IMR-90 (cell line): ENCODE measurements around the gene TLR9. TPM values are rescaled to one million over a fixed set of nuclear protein-coding genes. Genes with fewer than 3 reads are reported as not detected.

Experiments used
- ATAC-seq: fragments of 200-7000 bp; cut with Tn5 transposase; 2 replicates; pipeline ENCODE4 v1.9.1; 2020; ENCODE audit warnings: low read depth, mild to moderate bottlenecking, moderate library complexity
- BruUV-seq: library from RNA; stranded (reverse); fragments of 400-500 nt; replicated peaks from 2 replicates; lab custom pipeline; 2021; lab: Mats Ljungman, UMichigan
- CTCF ChIA-PET: fragments of 300-600 bp; formaldehyde crosslinking; extraction: SDS; loops from one replicate; lab custom pipeline; 2021; ENCODE audit warnings: antibody characterized with exemption; lab: Yijun Ruan, JAX
- POLR2A ChIA-PET: fragments of 300-600 bp; sonication (Branson Sonifier 250); formaldehyde crosslinking; loops from one replicate; lab custom pipeline; 2022; ENCODE audit warnings: antibody characterized with exemption; ENCODE audit not compliant: unreplicated experiment; lab: Charles Lee
- DNase-seq: peaks from one replicate; pipeline ENCODE4 v3.0.0; 2013
- H2AFZ ChIP-seq: replicated peaks from 2 replicates; pipeline ENCODE3; 2013; ENCODE audit warnings: low read length, mild to moderate bottlenecking; ENCODE audit not compliant: poor library complexity
- H2AK5ac ChIP-seq: 2 replicates; pipeline ENCODE4 v1.6.1; 2013; ENCODE audit warnings: low read depth, low read length, inconsistent platforms
- H2AK9ac ChIP-seq: replicated peaks from 2 replicates; pipeline ENCODE3; 2013; ENCODE audit warnings: mild to moderate bottlenecking, low read depth, low read length, moderate library complexity; ENCODE audit not compliant: poor library complexity
- H2BK120ac ChIP-seq: 2 replicates; pipeline ENCODE4 v1.6.1; 2013; ENCODE audit warnings: low read depth, low read length, inconsistent platforms
- H2BK15ac ChIP-seq: 3 replicates; pipeline ENCODE4 v1.6.1; 2013; ENCODE audit warnings: low read depth, low read length, inconsistent platforms
- H2BK20ac ChIP-seq: 2 replicates; pipeline ENCODE4 v1.6.1; 2013; ENCODE audit warnings: low read depth, mild to moderate bottlenecking, inconsistent platforms, low read length, moderate library complexity
- H2BK5ac ChIP-seq: 2 replicates; pipeline ENCODE4 v1.6.1; 2013; ENCODE audit warnings: mild to moderate bottlenecking, low read depth, low read length, inconsistent platforms; ENCODE audit not compliant: poor library complexity, severe bottlenecking
- H3K14ac ChIP-seq: replicated peaks from 2 replicates; pipeline ENCODE4 v1.6.1; 2013; ENCODE audit warnings: low read depth, low read length, inconsistent platforms
- H3K18ac ChIP-seq: 2 replicates; pipeline ENCODE4 v1.6.1; 2013; ENCODE audit warnings: low read depth, low read length, control low read depth
- H3K23ac ChIP-seq: 2 replicates; pipeline ENCODE4 v1.6.1; 2013; ENCODE audit warnings: low read depth, low read length, inconsistent platforms
- H3K27ac ChIP-seq: 2 replicates; pipeline ENCODE4 v1.5.1; 2013; ENCODE audit warnings: mild to moderate bottlenecking, control low read depth, low read length; ENCODE audit not compliant: insufficient read depth
- H3K27me3 ChIP-seq: 2 replicates; pipeline ENCODE4 v1.6.1; 2013; ENCODE audit warnings: low read length; ENCODE audit not compliant: control insufficient read depth, insufficient read depth
- H3K36me3 ChIP-seq: 2 replicates; pipeline ENCODE4 v1.6.1; 2013; ENCODE audit warnings: low read length, mixed read lengths; ENCODE audit not compliant: control insufficient read depth, insufficient read depth
- H3K4ac ChIP-seq: 2 replicates; pipeline ENCODE4 v1.6.1; 2013; ENCODE audit warnings: low read depth, low read length, inconsistent platforms
- H3K4me1 ChIP-seq: 2 replicates; pipeline ENCODE4 v1.6.1; 2013; ENCODE audit warnings: low read length, mixed read lengths; ENCODE audit not compliant: control insufficient read depth, insufficient read depth
- H3K4me2 ChIP-seq: 2 replicates; pipeline ENCODE4 v1.6.1; 2013; ENCODE audit warnings: low read depth, mild to moderate bottlenecking, control low read depth, low read length, moderate library complexity
- H3K4me3 ChIP-seq: 2 replicates; pipeline ENCODE4 v1.5.1; 2013; ENCODE audit warnings: low read depth, mild to moderate bottlenecking, control low read depth, low read length, moderate library complexity; ENCODE audit not compliant: insufficient read depth
- H3K56ac ChIP-seq: 2 replicates; pipeline ENCODE4 v1.6.1; 2013; ENCODE audit warnings: low read length, inconsistent platforms; ENCODE audit not compliant: insufficient read depth; ENCODE audit errors: extremely low read depth
- H3K79me1 ChIP-seq, 2 experiments: 2 replicates each; pipeline ENCODE4 v1.6.1; 2013; ENCODE audit warnings: low read length in 2 of 2, inconsistent platforms in 1 of 2, low read depth in 1 of 2
- H3K9ac ChIP-seq: 2 replicates; pipeline ENCODE4 v1.6.1; 2013; ENCODE audit warnings: low read depth, low read length, control low read depth
- H3K9me1 ChIP-seq: 2 replicates; pipeline ENCODE4 v1.6.1; 2013; ENCODE audit warnings: low read length, inconsistent platforms; ENCODE audit not compliant: insufficient read depth
- H3K9me3 ChIP-seq: 2 replicates; pipeline ENCODE4 v1.6.1; 2013; ENCODE audit warnings: low read length; ENCODE audit not compliant: control insufficient read depth, insufficient read depth
- H4K20me1 ChIP-seq: 2 replicates; pipeline ENCODE4 v1.6.1; 2013; ENCODE audit warnings: low read length, inconsistent platforms; ENCODE audit not compliant: insufficient read depth
- H4K5ac ChIP-seq: 2 replicates; pipeline ENCODE4 v1.6.1; 2013; ENCODE audit warnings: mild to moderate bottlenecking, low read depth, low read length, control low read depth
- H4K8ac ChIP-seq, 2 experiments: 2 replicates each; pipeline ENCODE4 v1.6.1; 2013; ENCODE audit warnings: low read depth in 2 of 2, low read length in 2 of 2, control low read depth in 1 of 2, inconsistent platforms in 1 of 2
- H4K91ac ChIP-seq: 2 replicates; pipeline ENCODE4 v1.6.1; 2013; ENCODE audit warnings: low read depth, low read length, inconsistent platforms; ENCODE audit not compliant: insufficient read depth
- BHLHE40 ChIP-seq: fragments of 150-350 bp; IDR thresholded peaks from 2 replicates; pipeline ENCODE4 v1.6.1; 2016; ENCODE audit warnings: mild to moderate bottlenecking, low read depth, low read length
- CHD1 ChIP-seq: IDR thresholded peaks from 2 replicates; pipeline ENCODE4 v1.6.1; 2012; ENCODE audit warnings: low read depth, low read length, improper control_type of control experiment
- FOS ChIP-seq: fragments of 150-350 bp; IDR thresholded peaks from 2 replicates; pipeline ENCODE4 v1.6.1; 2016; ENCODE audit warnings: low read depth, low read length
- MAFK ChIP-seq: IDR thresholded peaks from 2 replicates; pipeline ENCODE4 v1.6.1; 2012; ENCODE audit warnings: low read depth, low read length, improper control_type of control experiment
- MAZ ChIP-seq: IDR thresholded peaks from 2 replicates; pipeline ENCODE4 v1.6.1; 2012; ENCODE audit warnings: low read depth, mild to moderate bottlenecking, low read length, improper control_type of control experiment, moderate library complexity, borderline replicate concordance
- MXI1 ChIP-seq: IDR thresholded peaks from 2 replicates; pipeline ENCODE4 v1.6.1; 2012; ENCODE audit warnings: low read depth, mild to moderate bottlenecking, low read length, moderate library complexity, borderline replicate concordance
- NFE2L2 ChIP-seq: fragments of 150-350 bp; IDR thresholded peaks from 2 replicates; pipeline ENCODE4 v1.6.1; 2016; ENCODE audit warnings: low read depth, mild to moderate bottlenecking, low read length
- RAD21 ChIP-seq: IDR thresholded peaks from 2 replicates; pipeline ENCODE4 v1.6.1; 2012; ENCODE audit warnings: low read length, improper control_type of control experiment
- RCOR1 ChIP-seq: IDR thresholded peaks from 2 replicates; pipeline ENCODE4 v1.6.1; 2012; ENCODE audit warnings: mild to moderate bottlenecking, low read length, improper control_type of control experiment; ENCODE audit not compliant: insufficient replicate concordance
- RFX5 ChIP-seq: IDR thresholded peaks from 2 replicates; pipeline ENCODE4 v1.8.0; 2012; ENCODE audit warnings: low read depth, mild to moderate bottlenecking, low read length, moderate library complexity
- SMC3 ChIP-seq: fragments of 150-350 bp; IDR thresholded peaks from 2 replicates; pipeline ENCODE4 v1.6.1; 2016; ENCODE audit warnings: low read depth, mild to moderate bottlenecking, antibody characterized with exemption, low read length, moderate library complexity
- WGBS, 2 experiments: methylation state at CpG; one replicate each; pipeline versions ENCODE4 v1.1.5 to v1.1.7; 2013; ENCODE audit warnings: missing lambda C conversion rate in 2 of 2; ENCODE audit not compliant: insufficient read length in 1 of 2; ENCODE audit errors: extremely low coverage in 2 of 2; 5-methylcytosine and 5-hydroxymethylcytosine counted together
- dilution Hi-C: fragments of 300-500 bp; cut with HindIII; formaldehyde crosslinking; loops from one replicate; pipeline ENCODE4 v1.14.3; 2018; ENCODE audit warnings: low sequenced_read_pairs; ENCODE audit not compliant: unreplicated experiment
- in situ Hi-C: fragments of 300-500 bp; cut with MboI; formaldehyde crosslinking; loops from 3 replicates; pipeline ENCODE4 v1.14.3; 2019; ENCODE audit warnings: low sequenced_read_pairs, inconsistent platforms, mixed read lengths
- intact Hi-C: fragments of 100-400 bp; cut with micrococcal nuclease; formaldehyde crosslinking; loops from 2 replicates; pipeline ENCODE4 v1.10.0; 2022
- polyA plus RNA-seq, 3 experiments: library from polyadenylated mRNA; depleted of rRNA; stranded (reverse); fragments of >200 nt; gene quantifications; 2 replicates each; pipeline ENCODE4 v1.2.3, GENCODE V29; 2012; ENCODE audit warnings: low replicate concordance in 1 of 3
- total RNA-seq: library from RNA; depleted of rRNA; stranded (reverse); fragments of >200 nt; gene quantifications from 2 replicates; pipeline ENCODE4 v1.2.3, GENCODE V29; 2012
- TF ChIP-seq, protein P1 (sequence below): conservative IDR thresholded peaks from 2 replicates; pipeline ENCODE4 v1.5.1; 2012; ENCODE audit warnings: mild to moderate bottlenecking, low read depth, low read length, improper control_type of control experiment
- TF ChIP-seq, protein P2 (sequence below): fragments of 150-350 bp; IDR thresholded peaks from 2 replicates; pipeline ENCODE4 v1.6.1; 2016; ENCODE audit warnings: low read depth, mild to moderate bottlenecking, low read length, moderate library complexity, borderline replicate concordance

Gene TLR9
- total and polyA plus RNA-seq, 2 of the 4 experiments (the other 2 are of a cell fraction) = not detected

- POLR2A ChIA-PET = no interaction called here
- peaks cover 56% of the 10 kb centered on the region for H4K20me1 ChIP-seq
- no peaks in the 10 kb centered on the region for H3K9me3 ChIP-seq
- no peak for DNase-seq
- in situ Hi-C loops = loop anchor here (5.0 kb wide), 1 partner anchor 108 kb away; no protein-coding TSS in a partner anchor
- H2AK5ac ChIP-seq = no peak overlapping the region
- no peak overlapping the region for H3K23ac ChIP-seq
- no peak overlapping the region for H3K4ac ChIP-seq
- H2AFZ ChIP-seq = no peak overlapping the region
- no peak overlapping the region for H3K14ac ChIP-seq
- WGBS, 2 experiments = 80% methylated on average over 4 of the region's 15 CpGs; no CpG with 5 or more reads in 1 of the 2 experiments
- intact Hi-C loops = loop anchor here (5.0 kb wide), 1 partner anchor 43 kb away; the partner anchor contains the start of gene WDR82
- peaks cover 45% of the 10 kb centered on the region for H3K36me3 ChIP-seq
- no peaks in the 10 kb centered on the region for H3K27me3 ChIP-seq
- ATAC-seq = no peak
- H2BK5ac ChIP-seq = no peak overlapping the region
- H3K18ac ChIP-seq = no peak overlapping the region
- no peak overlapping the region for H4K8ac ChIP-seq
- no peak overlapping the region for H3K4me3 ChIP-seq
- H3K56ac ChIP-seq = no peak overlapping the region
- no peak overlapping the region for H3K4me2 ChIP-seq
- peak overlapping the region; percentile 52 for H2AK9ac ChIP-seq
- H2BK20ac ChIP-seq = no peak overlapping the region
- H3K79me1 ChIP-seq = peaks cover 17 to 78% of the 10 kb centered on the region in 2 experiments
- peaks cover 19% of the 10 kb centered on the region for H3K9me1 ChIP-seq
- no peak overlapping the region for H4K91ac ChIP-seq
- CTCF ChIA-PET = interaction anchor here (0.9 kb wide), 1 partner anchor 104 kb away, joined by 3 read pairs; no protein-coding TSS in a partner anchor
- no peak overlapping the region for H4K5ac ChIP-seq
- dilution Hi-C loops = no loop called here
- no peak overlapping the region for H2BK15ac ChIP-seq
- H3K27ac ChIP-seq = no peak overlapping the region
- H3K4me1 ChIP-seq = peaks cover 16% of the 10 kb centered on the region
- H3K9ac ChIP-seq = no peak overlapping the region
- H2BK120ac ChIP-seq = no peak overlapping the region
- no TSS peak for BruUV-seq
- no peak for TF ChIP-seq NFE2L2
- no peak for TF ChIP-seq RFX5
- TF ChIP-seq, protein P1, sequence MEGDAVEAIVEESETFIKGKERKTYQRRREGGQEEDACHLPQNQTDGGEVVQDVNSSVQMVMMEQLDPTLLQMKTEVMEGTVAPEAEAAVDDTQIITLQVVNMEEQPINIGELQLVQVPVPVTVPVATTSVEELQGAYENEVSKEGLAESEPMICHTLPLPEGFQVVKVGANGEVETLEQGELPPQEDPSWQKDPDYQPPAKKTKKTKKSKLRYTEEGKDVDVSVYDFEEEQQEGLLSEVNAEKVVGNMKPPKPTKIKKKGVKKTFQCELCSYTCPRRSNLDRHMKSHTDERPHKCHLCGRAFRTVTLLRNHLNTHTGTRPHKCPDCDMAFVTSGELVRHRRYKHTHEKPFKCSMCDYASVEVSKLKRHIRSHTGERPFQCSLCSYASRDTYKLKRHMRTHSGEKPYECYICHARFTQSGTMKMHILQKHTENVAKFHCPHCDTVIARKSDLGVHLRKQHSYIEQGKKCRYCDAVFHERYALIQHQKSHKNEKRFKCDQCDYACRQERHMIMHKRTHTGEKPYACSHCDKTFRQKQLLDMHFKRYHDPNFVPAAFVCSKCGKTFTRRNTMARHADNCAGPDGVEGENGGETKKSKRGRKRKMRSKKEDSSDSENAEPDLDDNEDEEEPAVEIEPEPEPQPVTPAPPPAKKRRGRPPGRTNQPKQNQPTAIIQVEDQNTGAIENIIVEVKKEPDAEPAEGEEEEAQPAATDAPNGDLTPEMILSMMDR = no peak
- no peak for TF ChIP-seq MAZ
- no peak for TF ChIP-seq RCOR1
- no peak for TF ChIP-seq BHLHE40
- no peak for TF ChIP-seq SMC3
- TF ChIP-seq FOS = no peak
- no peak for TF ChIP-seq MAFK
- no peak for TF ChIP-seq RAD21
- no peak for TF ChIP-seq MXI1
- no peak for TF ChIP-seq CHD1
- TF ChIP-seq, protein P2, sequence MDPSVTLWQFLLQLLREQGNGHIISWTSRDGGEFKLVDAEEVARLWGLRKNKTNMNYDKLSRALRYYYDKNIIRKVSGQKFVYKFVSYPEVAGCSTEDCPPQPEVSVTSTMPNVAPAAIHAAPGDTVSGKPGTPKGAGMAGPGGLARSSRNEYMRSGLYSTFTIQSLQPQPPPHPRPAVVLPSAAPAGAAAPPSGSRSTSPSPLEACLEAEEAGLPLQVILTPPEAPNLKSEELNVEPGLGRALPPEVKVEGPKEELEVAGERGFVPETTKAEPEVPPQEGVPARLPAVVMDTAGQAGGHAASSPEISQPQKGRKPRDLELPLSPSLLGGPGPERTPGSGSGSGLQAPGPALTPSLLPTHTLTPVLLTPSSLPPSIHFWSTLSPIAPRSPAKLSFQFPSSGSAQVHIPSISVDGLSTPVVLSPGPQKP = no peak
These were observed 9.3 kb upstream of the TLR9 start for GRCh38 chr3:52234516-52235447.
